OCI-LY1 (cell line): ENCODE results near the gene GJC1.

Experiments
- H2AFZ ChIP-seq: fragments of 200-600 bp; sonication (generic), shearing (Covaris generic); 2 replicates; pipeline ENCODE4 v1.6.0; 2014; ENCODE audit warnings: antibody characterized with exemption, mild to moderate bottlenecking, low read length
- H3F3A ChIP-seq: fragments of 200-600 bp; sonication (generic), shearing (Covaris generic); 2 replicates; pipeline ENCODE4 v1.6.0; 2014; ENCODE audit warnings: mild to moderate bottlenecking, antibody characterized with exemption, low read length, moderate library complexity; ENCODE audit not compliant: insufficient read depth
- H3K27ac ChIP-seq: fragments of 200-600 bp; sonication (generic); 2 replicates; pipeline ENCODE4 v1.5.1; 2014; ENCODE audit warnings: low read length, mixed run types, mild to moderate bottlenecking, low read depth; ENCODE audit not compliant: poor library complexity, severe bottlenecking
- H3K27me3 ChIP-seq: fragments of 200-600 bp; sonication (generic); 2 replicates; pipeline ENCODE4 v1.6.0; 2014; ENCODE audit warnings: antibody characterized with exemption, mild to moderate bottlenecking, low read length, moderate library complexity; ENCODE audit not compliant: insufficient read depth
- H3K36me3 ChIP-seq: fragments of 200-600 bp; sonication (generic); 2 replicates; pipeline ENCODE4 v1.6.1; 2014; ENCODE audit warnings: mild to moderate bottlenecking, antibody characterized with exemption, low read length, moderate library complexity, mixed read lengths; ENCODE audit not compliant: insufficient read depth
- H3K4me1 ChIP-seq: fragments of 200-600 bp; sonication (generic); 2 replicates; pipeline ENCODE4 v1.5.1; 2014; ENCODE audit warnings: mild to moderate bottlenecking, low read length, moderate library complexity; ENCODE audit not compliant: insufficient read depth, severe bottlenecking
- H3K4me2 ChIP-seq: fragments of 200-600 bp; sonication (generic), shearing (Covaris generic); 2 replicates; pipeline ENCODE4 v1.6.1; 2014; ENCODE audit warnings: low read length
- H3K4me3 ChIP-seq: fragments of 200-600 bp; sonication (generic); 2 replicates; pipeline ENCODE4 v1.5.1; 2014; ENCODE audit warnings: low read length, low read depth, mild to moderate bottlenecking, mixed read lengths; ENCODE audit not compliant: poor library complexity, severe bottlenecking
- H3K79me2 ChIP-seq: fragments of 200-600 bp; shearing (Covaris generic); 2 replicates; pipeline ENCODE4 v1.6.1; 2016; ENCODE audit warnings: mixed run types, low read length, mixed read lengths; ENCODE audit not compliant: insufficient read depth
- H3K9ac ChIP-seq: fragments of 200-600 bp; sonication (generic), shearing (Covaris generic); 2 replicates; pipeline ENCODE4 v1.6.1; 2014; ENCODE audit warnings: mild to moderate bottlenecking, low read length, mixed read lengths
- H3K9me2 ChIP-seq: fragments of 200-600 bp; sonication (generic), shearing (Covaris generic); 2 replicates; pipeline ENCODE4 v1.6.1; 2014; ENCODE audit warnings: low read depth, mild to moderate bottlenecking, low read length, mixed read lengths
- H3K9me3 ChIP-seq: fragments of 200-600 bp; shearing (Covaris generic); 2 replicates; pipeline ENCODE4 v1.6.1; 2014; ENCODE audit warnings: low read length, mixed read lengths
- H4K20me1 ChIP-seq: fragments of 200-600 bp; sonication (generic), shearing (Covaris generic); 2 replicates; pipeline ENCODE4 v1.6.0; 2016; ENCODE audit warnings: mild to moderate bottlenecking, low read length; ENCODE audit not compliant: insufficient read depth
- CTCF ChIP-seq: fragments of 200-600 bp; sonication (generic), shearing (Covaris generic); IDR thresholded peaks from 2 replicates; pipeline ENCODE4 v1.5.1; 2017; ENCODE audit warnings: mild to moderate bottlenecking, antibody characterized with exemption, low read length, moderate library complexity, mixed read lengths
- EZH2 ChIP-seq: fragments of 200-600 bp; sonication (generic), shearing (Covaris generic); IDR thresholded peaks from 2 replicates; pipeline ENCODE4 v1.8.0; 2017; ENCODE audit warnings: borderline replicate concordance, mixed run types, mild to moderate bottlenecking, antibody characterized with exemption, low read length, moderate library complexity, mixed read lengths

The GJC1 gene

GRCh38 chr17:44751331-44751730, 78.8 kb downstream of the GJC1 start:
- H2AFZ ChIP-seq = no peak overlapping the region
- H3K4me3 ChIP-seq = no peak overlapping the region
- H3K9me3 ChIP-seq = no peaks in the 10 kb centered on the region
- no peak overlapping the region for H3K4me2 ChIP-seq
- TF ChIP-seq EZH2 = no peak
- no peak for TF ChIP-seq CTCF
- no peak overlapping the region for H3K27ac ChIP-seq
- H3K79me2 ChIP-seq = no peaks in the 10 kb centered on the region
- no peaks in the 10 kb centered on the region for H3K27me3 ChIP-seq
- H3K4me1 ChIP-seq = no peaks in the 10 kb centered on the region
- no peaks in the 10 kb centered on the region for H3K9me2 ChIP-seq
- peaks cover 25% of the 10 kb centered on the region for H3K36me3 ChIP-seq
- no peak overlapping the region for H3K9ac ChIP-seq
- H4K20me1 ChIP-seq = no peaks in the 10 kb centered on the region
- H3F3A ChIP-seq = no peaks in the 10 kb centered on the region

- Histone ChIP-seq H3K4me1 (no peaks in the 10 kb centered on the region), H3K27me3 (no peaks in the 10 kb centered on the region), H3K9me2 (no peaks in the 10 kb centered on the region), H4K20me1 (no peaks in the 10 kb centered on the region), H3K27ac (no peak overlapping the region), H3K4me3 (no peak overlapping the region), H3K79me2 (no peaks in the 10 kb centered on the region), H2AFZ (no peak overlapping the region), H3F3A (no peaks in the 10 kb centered on the region), H3K4me2 (no peak overlapping the region), H3K36me3 (peaks cover 25% of the 10 kb centered on the region), H3K9ac (no peak overlapping the region), H3K9me3 (no peaks in the 10 kb centered on the region)
- no peak for TF ChIP-seq CTCF
- TF ChIP-seq EZH2 = no peak
Measured at GRCh38 chr17:44749980-44750318, 80.1 kb downstream of the GJC1 start.

GRCh38 chr17:44749076-44749979, 80.8 kb downstream of the GJC1 start:
- H3K27me3 ChIP-seq = no peaks in the 10 kb centered on the region
- H3F3A ChIP-seq = no peaks in the 10 kb centered on the region

More at GRCh38 chr17:44749076-44749979, 80.8 kb downstream of the GJC1 start:
- Histone ChIP-seq H3K36me3 (peaks cover 25% of the 10 kb centered on the region), H2AFZ (no peak overlapping the region), H3K9me2 (no peaks in the 10 kb centered on the region), H3K79me2 (no peaks in the 10 kb centered on the region), H3K4me2 (no peak overlapping the region), H3K27ac (no peak overlapping the region), H3K9me3 (no peaks in the 10 kb centered on the region), H3K4me1 (no peaks in the 10 kb centered on the region), H3K9ac (no peak overlapping the region), H4K20me1 (no peaks in the 10 kb centered on the region), H3K4me3 (no peak overlapping the region)
- TF ChIP-seq EZH2 = no peak
